Ishikawa (cell line): ENCODE measurements around the gene EDNRA.

Source experiments
- EP300 ChIP-seq: IDR thresholded peaks from 2 replicates; pipeline ENCODE4 v1.6.1; 2012; ENCODE audit warnings: borderline replicate concordance
- TEAD4 ChIP-seq: IDR thresholded peaks from 2 replicates; pipeline ENCODE4 v1.6.1; 2012

DNA sequence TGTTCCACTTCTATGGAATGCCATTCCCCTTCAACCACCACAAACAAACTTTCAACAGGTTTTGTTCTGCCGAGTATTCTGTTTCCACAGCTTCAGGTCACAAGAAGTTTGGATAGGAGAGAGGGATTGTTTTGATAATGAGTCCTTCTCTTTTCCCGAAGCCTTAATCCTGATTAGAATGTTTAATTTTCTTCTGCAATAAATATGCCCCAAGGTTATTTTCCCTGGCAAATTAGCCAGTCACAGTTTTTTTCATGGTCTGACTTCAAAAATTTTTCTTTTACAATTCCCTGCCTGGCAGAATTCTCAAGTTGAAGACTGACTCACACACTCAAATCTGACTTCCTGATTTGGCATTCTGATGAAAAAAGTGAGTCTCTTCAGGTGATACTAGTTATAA is 33.1 kb upstream of the EDNRA start:
- TF ChIP-seq TEAD4 (no peak), EP300 (no peak)
